VCaP (cell line): ENCODE data around the gene KLC3.
"Not testable (repeated sequence)": the region's sequence is repeated elsewhere in the genome, so short reads cannot be mapped to it uniquely, and the experiment has no call there.

ENCODE experiments used
- H3K27ac ChIP-seq: fragments of 450-650 bp; 2 replicates; pipeline ENCODE4 v1.5.1; 2017
- TF ChIP-seq, protein P1 (sequence below): fragments of 450-650 bp; conservative IDR thresholded peaks from 2 replicates; pipeline ENCODE4 v1.5.1; 2017; ENCODE audit warnings: mild to moderate bottlenecking, moderate library complexity

The KLC3 gene

DNA sequence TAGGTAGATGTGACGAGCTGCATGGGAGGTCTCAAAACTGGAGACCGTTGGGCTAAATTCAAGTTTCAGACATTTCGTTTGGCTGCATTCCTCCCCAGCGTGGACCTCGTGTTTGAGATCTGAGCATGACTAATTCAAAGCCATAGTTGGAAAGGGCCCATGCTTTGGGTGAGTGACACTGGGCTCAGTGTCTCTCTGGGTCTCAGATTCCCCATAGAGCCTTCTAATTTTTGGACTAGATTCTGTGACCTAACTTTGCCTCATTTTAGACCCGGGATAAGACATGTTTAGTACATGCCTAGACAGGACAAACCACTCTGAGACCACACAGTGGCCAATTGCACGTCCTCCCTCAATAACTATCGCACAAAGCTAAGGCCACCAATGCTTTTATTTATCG lies 34.5 kb upstream of the KLC3 start:
- TF ChIP-seq, protein P1, sequence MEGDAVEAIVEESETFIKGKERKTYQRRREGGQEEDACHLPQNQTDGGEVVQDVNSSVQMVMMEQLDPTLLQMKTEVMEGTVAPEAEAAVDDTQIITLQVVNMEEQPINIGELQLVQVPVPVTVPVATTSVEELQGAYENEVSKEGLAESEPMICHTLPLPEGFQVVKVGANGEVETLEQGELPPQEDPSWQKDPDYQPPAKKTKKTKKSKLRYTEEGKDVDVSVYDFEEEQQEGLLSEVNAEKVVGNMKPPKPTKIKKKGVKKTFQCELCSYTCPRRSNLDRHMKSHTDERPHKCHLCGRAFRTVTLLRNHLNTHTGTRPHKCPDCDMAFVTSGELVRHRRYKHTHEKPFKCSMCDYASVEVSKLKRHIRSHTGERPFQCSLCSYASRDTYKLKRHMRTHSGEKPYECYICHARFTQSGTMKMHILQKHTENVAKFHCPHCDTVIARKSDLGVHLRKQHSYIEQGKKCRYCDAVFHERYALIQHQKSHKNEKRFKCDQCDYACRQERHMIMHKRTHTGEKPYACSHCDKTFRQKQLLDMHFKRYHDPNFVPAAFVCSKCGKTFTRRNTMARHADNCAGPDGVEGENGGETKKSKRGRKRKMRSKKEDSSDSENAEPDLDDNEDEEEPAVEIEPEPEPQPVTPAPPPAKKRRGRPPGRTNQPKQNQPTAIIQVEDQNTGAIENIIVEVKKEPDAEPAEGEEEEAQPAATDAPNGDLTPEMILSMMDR, result no peak
- H3K27ac ChIP-seq, result no peak overlapping the region

DNA sequence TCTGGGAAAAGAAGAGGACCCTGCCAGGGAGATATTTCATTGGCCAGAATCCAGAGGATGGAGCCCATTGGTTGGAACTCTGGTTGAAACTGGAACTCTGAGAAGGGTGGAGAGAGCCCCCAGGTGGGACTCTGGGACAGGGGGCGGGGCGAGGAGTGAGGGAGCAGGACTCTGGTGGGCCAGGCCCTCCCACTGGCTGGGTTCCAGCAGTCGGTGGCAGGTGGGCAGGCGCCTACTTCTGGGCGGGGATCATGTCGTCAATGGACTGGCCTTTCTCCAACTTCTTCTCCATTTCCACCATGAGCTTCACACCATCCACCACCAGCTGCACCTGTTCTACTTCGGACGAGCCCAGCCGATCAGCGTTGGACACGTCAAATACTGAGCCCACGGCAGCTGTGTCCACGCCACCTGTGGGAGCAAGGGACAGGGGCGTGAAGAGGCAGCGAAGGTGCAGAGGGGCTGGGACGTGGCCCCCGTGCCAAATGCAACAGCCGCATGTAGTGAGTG lies 34.0 kb upstream of the KLC3 start:
- TF ChIP-seq, protein P1, result no peak

DNA sequence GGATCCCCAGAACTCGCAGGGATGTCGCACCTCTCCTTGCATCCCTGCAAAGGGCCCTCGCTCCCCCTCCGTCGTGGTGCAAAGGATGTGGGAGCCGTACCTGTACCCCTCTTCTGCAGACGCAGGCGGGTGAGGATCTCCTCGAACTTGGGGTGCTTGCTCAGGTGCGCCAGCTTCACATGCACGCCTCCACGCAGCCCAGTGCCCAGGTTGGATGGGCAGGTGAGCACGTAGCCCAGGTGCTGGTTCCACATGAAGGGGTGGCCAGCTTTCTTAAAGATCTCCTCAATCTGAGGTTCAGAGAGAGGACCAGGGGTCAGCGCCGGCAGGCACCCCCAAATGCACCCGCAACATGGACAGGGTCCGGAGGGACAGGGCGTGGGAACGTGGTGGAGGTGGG lies 33.2 kb upstream of the KLC3 start:
- H3K27ac ChIP-seq, result no peak overlapping the region
- TF ChIP-seq, protein P1, result no peak

More for the DNA sequence above, 34.0 kb upstream of the KLC3 start:
- no peak overlapping the region for H3K27ac ChIP-seq

DNA sequence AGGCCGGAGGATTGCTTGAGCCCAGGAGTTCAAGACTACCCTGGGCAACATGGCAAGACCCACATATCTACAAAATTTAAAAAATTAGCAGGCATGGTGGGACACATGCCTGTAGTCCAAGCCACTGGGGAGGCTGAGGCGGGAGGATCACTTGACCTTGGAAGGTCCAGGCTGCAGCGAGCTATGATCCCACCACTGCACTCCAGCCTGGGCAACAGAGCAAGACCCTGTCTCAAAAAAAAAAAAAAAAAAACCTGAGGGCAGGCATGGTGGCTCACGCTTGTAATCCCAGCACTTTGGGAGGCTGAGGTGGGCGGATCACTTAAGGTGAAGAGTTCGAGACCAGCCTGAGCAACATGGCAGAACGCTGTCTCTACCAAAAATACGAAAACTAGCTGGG lies 31.2 kb upstream of the KLC3 start:
- not testable (repeated sequence) for H3K27ac ChIP-seq

- TF ChIP-seq, protein P1, result no peak
- H3K27ac ChIP-seq, result no peak overlapping the region
Observed at GRCh38 chr19:45311621-45312020, 28.9 kb upstream of the KLC3 start.

DNA sequence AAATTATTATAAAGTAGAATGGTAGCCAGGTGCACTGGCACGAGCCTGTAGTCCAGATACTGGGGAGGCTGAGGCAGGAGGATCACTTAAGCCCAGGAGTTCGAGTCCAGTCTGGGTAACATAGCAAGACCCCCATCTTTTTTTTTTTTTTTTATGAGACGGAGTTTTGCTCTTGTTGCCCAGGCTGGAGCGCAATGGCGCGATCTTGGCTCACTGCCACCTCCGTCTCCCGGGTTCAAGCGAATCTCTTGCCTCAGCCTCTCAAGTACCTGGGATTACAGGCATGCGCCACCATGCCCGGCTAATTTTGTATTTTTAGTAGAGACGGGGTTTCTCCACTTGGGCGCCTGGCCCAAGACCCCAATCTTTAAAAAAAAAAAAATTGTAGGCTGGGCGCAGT lies 28.3 kb upstream of the KLC3 start:
- H3K27ac ChIP-seq, result not testable (repeated sequence)

DNA sequence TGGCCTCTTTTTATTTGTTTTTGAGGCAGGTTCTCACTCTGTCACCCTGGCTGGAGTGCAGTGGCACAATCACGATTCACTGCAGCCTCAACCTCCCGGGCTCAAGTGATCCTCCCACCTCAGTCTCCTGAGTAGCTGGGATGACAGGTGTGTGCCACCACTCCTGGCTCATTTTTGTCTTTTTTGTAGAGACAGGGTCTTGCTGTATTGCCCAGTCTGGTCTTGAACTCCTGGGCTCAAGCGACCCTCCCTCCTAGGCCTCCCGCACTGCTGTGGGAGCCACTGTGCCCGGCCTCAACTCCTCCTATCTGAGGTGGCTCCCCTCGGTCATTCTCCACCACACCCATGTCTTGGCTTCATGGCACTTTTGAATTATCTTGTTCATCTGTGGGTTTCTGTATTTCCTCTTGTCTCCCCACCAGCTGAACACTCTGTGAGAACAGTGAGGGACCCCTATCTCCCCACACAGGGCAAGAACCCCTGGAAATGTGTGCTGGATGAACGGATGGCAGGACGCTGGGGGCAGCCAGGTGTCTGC lies 25.8 kb upstream of the KLC3 start:
- H3K27ac ChIP-seq, result no peak overlapping the region
- TF ChIP-seq, protein P1, result no peak

GRCh38 chr19:45315304-45315703 lies 25.2 kb upstream of the KLC3 start:
- TF ChIP-seq, protein P1, result no peak
- no peak overlapping the region for H3K27ac ChIP-seq
